CD14-positive monocyte (primary cell): ENCODE results near the gene MAPK1IP1L. TPM values are rescaled to one million over a fixed set of nuclear protein-coding genes. Genes with fewer than 3 reads are reported as not detected.

Source experiments
- DNase-seq, 3 donors: peaks; one replicate each; pipeline ENCODE4 v3.0.0-alpha.2; 2011 to 2022
- H2AFZ ChIP-seq: 2 replicates; pipeline ENCODE4 v1.6.0; 2012; ENCODE audit warnings: mild to moderate bottlenecking, low read depth, low read length, inconsistent platforms; ENCODE audit not compliant: insufficient read depth, poor library complexity, severe bottlenecking
- H3K27ac ChIP-seq, 2 donors: 1 replicate in 1 of 2; 2 replicates in 1 of 2; pipeline ENCODE4 v1.5.1; 2012 to 2013; ENCODE audit warnings: low read length in 2 of 2, control low read depth in 1 of 2, inconsistent platforms in 1 of 2, low read depth in 1 of 2, mild to moderate bottlenecking in 1 of 2
- H3K27me3 ChIP-seq, 2 donors: one replicate each; pipeline versions ENCODE4 v1.6.0 to v1.6.1; 2011 to 2013; ENCODE audit warnings: low read length in 2 of 2; ENCODE audit not compliant: control insufficient read depth in 2 of 2, insufficient read depth in 2 of 2
- H3K36me3 ChIP-seq, 2 donors: replicated peaks in 1 of 2; 1 replicate in 1 of 2; 2 replicates in 1 of 2; pipeline versions ENCODE4 v1.5.1 to v1.6.1; 2012 to 2013; ENCODE audit warnings: low read length in 2 of 2, control low read depth in 1 of 2, inconsistent platforms in 1 of 2, mild to moderate bottlenecking in 1 of 2; ENCODE audit not compliant: insufficient read depth in 2 of 2, control insufficient read depth in 1 of 2
- H3K4me1 ChIP-seq, 2 donors: 1 replicate in 1 of 2; 2 replicates in 1 of 2; pipeline versions ENCODE4 v1.5.1 to v1.6.1; 2012 to 2013; ENCODE audit warnings: low read length in 2 of 2, control low read depth in 1 of 2, inconsistent platforms in 1 of 2, mild to moderate bottlenecking in 1 of 2, moderate library complexity in 1 of 2; ENCODE audit not compliant: insufficient read depth in 2 of 2, control insufficient read depth in 1 of 2
- H3K4me2 ChIP-seq: replicated peaks from 2 replicates; pipeline ENCODE3; 2012; ENCODE audit warnings: low read length, moderate library complexity, mild to moderate bottlenecking; ENCODE audit not compliant: poor library complexity, severe bottlenecking; ENCODE audit errors: extremely low read depth
- H3K4me3 ChIP-seq, 3 experiments: fragments of 200-600 bp in 1 of 3; sonication (generic) in 1 of 3; replicated peaks in 1 of 3; 1 replicate in 2 of 3; 2 replicates in 1 of 3; pipeline ENCODE4 v1.5.1; 2011 to 2013; ENCODE audit warnings: low read length in 3 of 3, mild to moderate bottlenecking in 3 of 3, control low read depth in 2 of 3, low read depth in 2 of 3, inconsistent platforms in 1 of 3, moderate library complexity in 1 of 3
- H3K79me2 ChIP-seq: 2 replicates; pipeline ENCODE4 v1.6.0; 2012; ENCODE audit warnings: mild to moderate bottlenecking, control low read depth, inconsistent platforms, low read length, moderate library complexity; ENCODE audit not compliant: insufficient read depth
- H3K9ac ChIP-seq: 2 replicates; pipeline ENCODE4 v1.6.0; 2017; ENCODE audit warnings: low read length, mild to moderate bottlenecking; ENCODE audit not compliant: insufficient read depth, poor library complexity, severe bottlenecking
- H3K9me3 ChIP-seq, 2 donors: replicated peaks in 1 of 2; 1 replicate in 1 of 2; 2 replicates in 1 of 2; pipeline versions ENCODE4 v1.5.1 to v1.6.1; 2012 to 2013; ENCODE audit warnings: low read length in 2 of 2, control low read depth in 1 of 2; ENCODE audit not compliant: control insufficient read depth in 1 of 2, insufficient read depth in 1 of 2
- H4K20me1 ChIP-seq: 2 replicates; pipeline ENCODE4 v1.6.0; 2012; ENCODE audit warnings: mild to moderate bottlenecking, low read length, control low read depth, moderate library complexity; ENCODE audit not compliant: insufficient read depth
- H3K27ac Mint-ChIP-seq, 7 donors: one replicate each; pipeline ENCODE4 v1.8.0; 2020; ENCODE audit warnings: mild to moderate bottlenecking in 7 of 7, mixed read lengths in 7 of 7, moderate library complexity in 6 of 7, inconsistent platforms in 2 of 7
- H3K27me3 Mint-ChIP-seq, 3 donors: one replicate each; pipeline ENCODE4 v1.8.0; 2021 to 2022; ENCODE audit warnings: low read depth in 3 of 3, mild to moderate bottlenecking in 3 of 3, mixed read lengths in 3 of 3, moderate library complexity in 3 of 3, inconsistent platforms in 1 of 3
- H3K36me3 Mint-ChIP-seq, 2 donors: one replicate each; pipeline ENCODE4 v1.8.0; 2020; ENCODE audit warnings: mixed read lengths in 2 of 2, inconsistent platforms in 1 of 2, mild to moderate bottlenecking in 1 of 2
- H3K4me1 Mint-ChIP-seq: one replicate; pipeline ENCODE4 v1.8.0; 2020; ENCODE audit warnings: mild to moderate bottlenecking, mixed read lengths
- H3K4me3 Mint-ChIP-seq, 2 donors: one replicate each; pipeline ENCODE4 v1.8.0; 2020; ENCODE audit warnings: mild to moderate bottlenecking in 2 of 2, mixed read lengths in 2 of 2, moderate library complexity in 1 of 2
- H3K9me3 Mint-ChIP-seq, 7 donors: one replicate each; pipeline ENCODE4 v1.8.0; 2020 to 2022; ENCODE audit warnings: mixed read lengths in 7 of 7, mild to moderate bottlenecking in 6 of 7, moderate library complexity in 6 of 7, inconsistent platforms in 2 of 7
- WGBS: methylation state at CpG from one replicate; pipeline ENCODE4 v1.1.5; 2013; ENCODE audit warnings: missing lambda C conversion rate; ENCODE audit not compliant: insufficient coverage; 5-methylcytosine and 5-hydroxymethylcytosine counted together
- intact Hi-C, 2 donors: fragments of 100-400 bp; cut with micrococcal nuclease; formaldehyde crosslinking; loops; one replicate each; pipeline versions ENCODE4 v1.15.0 to v1.15.1; 2023
- polyA plus RNA-seq, 3 donors: library from polyadenylated mRNA; depleted of rRNA in 1 of 3; unstranded in 2 of 3; stranded (reverse) in 1 of 3; fragments of 300-500 nt in 2 of 3; fragments of >200 nt in 1 of 3; fragmentation: Illumina TruSeq in 2 of 3; gene quantifications; 1 replicate in 2 of 3; 2 replicates in 1 of 3; pipeline ENCODE4 v1.2.3, GENCODE V29; 2012 to 2021
- TF ChIP-seq, protein P1 (sequence below): fragments of 200-600 bp; IDR thresholded peaks from one replicate; pipeline ENCODE4 v1.8.0; 2022; ENCODE audit warnings: antibody characterized with exemption, mild to moderate bottlenecking

MAPK1IP1L gene
- polyA plus RNA-seq, 3 donors = 44.8 to 89.8 (median 67.8) TPM

DNA sequence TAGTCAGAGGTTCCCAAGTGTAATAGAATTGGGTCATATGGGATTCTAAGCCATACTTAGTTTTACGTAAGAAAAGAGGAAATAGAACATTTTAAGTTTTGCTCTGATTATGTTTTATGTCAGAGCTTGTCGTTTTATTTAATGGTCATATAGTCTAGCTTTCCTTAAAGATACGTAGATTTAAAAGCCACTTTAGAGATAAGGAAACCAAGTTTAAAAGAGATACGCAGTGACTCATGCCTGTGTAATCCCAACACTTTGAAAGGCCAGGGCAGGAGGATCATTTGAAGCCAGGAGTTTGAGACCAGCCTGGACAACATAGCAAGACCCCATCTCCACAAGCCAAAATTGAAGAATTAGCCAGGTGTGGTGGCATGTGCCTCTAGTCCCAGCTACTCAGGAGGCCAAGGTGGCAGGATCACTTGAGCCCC is 19.5 kb downstream of the MAPK1IP1L start:
- peaks cover 4% of the 10 kb centered on the region in 2 donors for H3K4me1 ChIP-seq
- H3K36me3 Mint-ChIP-seq = peaks cover 15 to 19% of the 10 kb centered on the region in 2 donors
- peaks cover 7% of the 10 kb centered on the region for H4K20me1 ChIP-seq
- H3K4me1 Mint-ChIP-seq = peaks cover 27% of the 10 kb centered on the region
- no peak overlapping the region for H2AFZ ChIP-seq
- H3K9ac ChIP-seq = no peak overlapping the region
- H3K27me3 ChIP-seq = peaks cover 0 to 6% of the 10 kb centered on the region in 2 donors
- H3K4me3 ChIP-seq = no peak overlapping the region
- H3K79me2 ChIP-seq = no peaks in the 10 kb centered on the region
- H3K36me3 ChIP-seq = peaks cover 9 to 27% of the 10 kb centered on the region in 2 donors
- H3K27ac Mint-ChIP-seq = peak overlapping the region in 6 of 7 donors; percentile 21 to 77 (median 44)
- WGBS = 60% methylated on average over 2 of the region's 4 CpGs
- H3K4me2 ChIP-seq = no peak overlapping the region
- H3K27ac ChIP-seq = no peak overlapping the region
- TF ChIP-seq, protein P1, sequence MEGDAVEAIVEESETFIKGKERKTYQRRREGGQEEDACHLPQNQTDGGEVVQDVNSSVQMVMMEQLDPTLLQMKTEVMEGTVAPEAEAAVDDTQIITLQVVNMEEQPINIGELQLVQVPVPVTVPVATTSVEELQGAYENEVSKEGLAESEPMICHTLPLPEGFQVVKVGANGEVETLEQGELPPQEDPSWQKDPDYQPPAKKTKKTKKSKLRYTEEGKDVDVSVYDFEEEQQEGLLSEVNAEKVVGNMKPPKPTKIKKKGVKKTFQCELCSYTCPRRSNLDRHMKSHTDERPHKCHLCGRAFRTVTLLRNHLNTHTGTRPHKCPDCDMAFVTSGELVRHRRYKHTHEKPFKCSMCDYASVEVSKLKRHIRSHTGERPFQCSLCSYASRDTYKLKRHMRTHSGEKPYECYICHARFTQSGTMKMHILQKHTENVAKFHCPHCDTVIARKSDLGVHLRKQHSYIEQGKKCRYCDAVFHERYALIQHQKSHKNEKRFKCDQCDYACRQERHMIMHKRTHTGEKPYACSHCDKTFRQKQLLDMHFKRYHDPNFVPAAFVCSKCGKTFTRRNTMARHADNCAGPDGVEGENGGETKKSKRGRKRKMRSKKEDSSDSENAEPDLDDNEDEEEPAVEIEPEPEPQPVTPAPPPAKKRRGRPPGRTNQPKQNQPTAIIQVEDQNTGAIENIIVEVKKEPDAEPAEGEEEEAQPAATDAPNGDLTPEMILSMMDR = no peak
- H3K9me3 ChIP-seq = no peaks in the 10 kb centered on the region
- H3K9me3 Mint-ChIP-seq = peaks cover 0 to 2% (median 0%) of the 10 kb centered on the region in 7 donors
- intact Hi-C loops = no loop called here
- peaks cover 1 to 9% (median 9%) of the 10 kb centered on the region in 3 donors for H3K27me3 Mint-ChIP-seq
- DNase-seq = peak in 1 of 3 donors; percentile 17
- H3K4me3 Mint-ChIP-seq = no peak overlapping the region

DNA sequence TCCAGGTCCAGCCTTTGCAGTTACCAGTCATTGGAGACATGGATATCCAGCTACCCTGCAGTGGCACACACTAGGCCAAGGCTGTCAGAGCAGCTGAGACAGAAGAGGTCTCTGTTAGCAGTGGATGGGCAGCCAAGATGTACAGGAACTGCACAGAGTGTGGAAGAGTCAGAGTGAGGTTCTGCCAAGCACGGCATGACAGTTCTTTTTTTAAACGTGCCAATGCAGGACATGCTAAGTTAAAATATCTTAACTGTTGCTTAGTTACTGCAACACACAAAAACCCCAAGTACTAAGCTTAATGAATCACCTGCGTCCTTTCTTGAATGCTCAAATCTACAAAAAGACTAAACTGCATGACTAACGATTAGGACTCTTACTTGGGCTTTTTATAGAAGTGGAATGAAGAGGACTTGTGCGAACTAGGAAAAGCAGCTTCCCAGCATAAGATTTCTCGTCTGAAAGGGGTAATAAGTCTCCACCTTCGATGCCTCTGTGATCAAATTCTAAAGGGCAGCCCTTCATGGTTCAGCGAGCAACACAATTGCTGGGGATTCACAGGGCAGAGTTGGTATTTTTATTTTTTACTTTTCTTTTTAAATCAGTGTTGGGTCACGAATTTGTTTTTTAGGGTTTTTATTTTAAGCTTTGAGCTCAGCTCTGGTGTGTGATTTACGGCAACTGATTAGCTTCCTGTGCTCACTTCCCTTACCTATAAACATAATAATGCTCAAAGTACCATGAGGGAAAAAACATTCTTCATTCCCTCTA is 20.6 kb downstream of the MAPK1IP1L start:
- peaks cover 5 to 18% of the 10 kb centered on the region in 2 donors for H3K36me3 ChIP-seq
- peaks cover 0 to 6% of the 10 kb centered on the region in 2 donors for H3K27me3 ChIP-seq
- H3K27ac Mint-ChIP-seq = peak overlapping the region in 5 of 7 donors; percentile 13 to 86 (median 38)
- H3K4me3 Mint-ChIP-seq = peak overlapping the region in 1 of 2 donors; percentile 46
- H3K36me3 Mint-ChIP-seq = peaks cover 8 to 12% of the 10 kb centered on the region in 2 donors
- no peaks in the 10 kb centered on the region for H3K9me3 ChIP-seq
- H3K4me3 ChIP-seq = no peak overlapping the region
- intact Hi-C loops = no loop called here
- no peak overlapping the region for H3K27ac ChIP-seq
- 22% methylated on average over 4 of the region's 10 CpGs for WGBS
- H3K4me2 ChIP-seq = peak overlapping the region; percentile 1
- H4K20me1 ChIP-seq = no peaks in the 10 kb centered on the region
- TF ChIP-seq, protein P1 = no peak
- H3K9me3 Mint-ChIP-seq = peaks cover 0 to 2% (median 0%) of the 10 kb centered on the region in 7 donors
- no peaks in the 10 kb centered on the region for H3K79me2 ChIP-seq
- H2AFZ ChIP-seq = no peak overlapping the region
- peak; percentile 34 to 82 (median 57) for DNase-seq
- H3K9ac ChIP-seq = no peak overlapping the region
- peaks cover 1 to 9% (median 9%) of the 10 kb centered on the region in 3 donors for H3K27me3 Mint-ChIP-seq
- H3K4me1 Mint-ChIP-seq = peaks cover 27% of the 10 kb centered on the region
- H3K4me1 ChIP-seq = peaks cover 4% of the 10 kb centered on the region in 2 donors
